GM12878 (cell line): ENCODE measurements around the gene LRIG3. TPM values are rescaled to one million over a fixed set of nuclear protein-coding genes. Genes with fewer than 3 reads are reported as not detected.

Experiments used
- ATAC-seq: fragments of 200-7000 bp; cut with Tn5 transposase; 3 replicates; pipeline ENCODE4 v1.9.1; 2020; ENCODE audit warnings: mild to moderate bottlenecking, moderate library complexity
- BruUV-seq: library from RNA; stranded (reverse); fragments of 400-500 nt; replicated peaks from 2 replicates; lab custom pipeline; 2021; lab: Mats Ljungman, UMichigan
- CTCF ChIA-PET: fragments of 300-600 bp; sonication (Branson Sonifier 250); formaldehyde crosslinking; extraction: SDS; loops from one replicate; lab custom pipeline; 2021; ENCODE audit warnings: inconsistent platforms; lab: Yijun Ruan, JAX
- POLR2A ChIA-PET: fragments of 350-600 bp; formaldehyde crosslinking; extraction: SDS; loops from one replicate; lab custom pipeline; 2021; ENCODE audit warnings: inconsistent platforms; lab: Charles Lee
- RAD21 ChIA-PET: fragments of 300-600 bp; sonication (Branson Sonifier 250); formaldehyde crosslinking; loops from one replicate; lab custom pipeline; 2023; ENCODE audit warnings: antibody characterized with exemption; ENCODE audit not compliant: unreplicated experiment; lab: Charles Lee
- SMC1A ChIA-PET: fragments of 300-600 bp; sonication (Branson Sonifier 250); formaldehyde crosslinking; loops from one replicate; lab custom pipeline; 2023; ENCODE audit not compliant: unreplicated experiment, uncharacterized antibody; lab: Charles Lee
- DNase-seq: peaks from one replicate; pipeline ENCODE4 v3.0.0-alpha.2; 2011; ENCODE audit warnings: low read depth, low spot score
- FAIRE-seq: peaks from 3 replicates; lab custom pipeline; 2011; peaks lifted over from hg19 to GRCh38; lab: Jason Lieb, UNC
- H2AFZ ChIP-seq: 2 replicates; pipeline ENCODE4 v1.6.0; 2011; ENCODE audit warnings: low read depth, low read length, control low read depth; ENCODE audit not compliant: control insufficient read depth
- H3K27ac ChIP-seq: 2 replicates; pipeline ENCODE4 v1.5.1; 2011; ENCODE audit warnings: control low read depth; ENCODE audit not compliant: control insufficient read depth, insufficient read depth
- H3K27me3 ChIP-seq, 2 experiments: replicated peaks in 1 of 2; 2 replicates each; pipeline versions ENCODE4 v1.6.0 to v1.6.1; 2011; ENCODE audit warnings: low read length in 1 of 2; ENCODE audit not compliant: control insufficient read depth in 2 of 2, insufficient read depth in 2 of 2
- H3K36me3 ChIP-seq, 2 experiments: 2 replicates each; pipeline ENCODE4 v1.5.1; 2011; ENCODE audit warnings: low read length in 1 of 2; ENCODE audit not compliant: control insufficient read depth in 2 of 2, insufficient read depth in 2 of 2
- H3K4me1 ChIP-seq: 2 replicates; pipeline ENCODE4 v1.6.1; 2011; ENCODE audit warnings: mild to moderate bottlenecking, low read length, moderate library complexity, mixed read lengths; ENCODE audit not compliant: control insufficient read depth, insufficient read depth
- H3K4me2 ChIP-seq: 2 replicates; pipeline ENCODE4 v1.6.0; 2011; ENCODE audit warnings: control low read depth; ENCODE audit not compliant: control insufficient read depth, insufficient read depth
- H3K4me3 ChIP-seq: fragments of 200-600 bp; sonication (generic); 2 replicates; pipeline ENCODE4 v1.5.1; 2016
- H3K79me2 ChIP-seq: 2 replicates; pipeline ENCODE4 v1.6.0; 2011; ENCODE audit warnings: low read length; ENCODE audit not compliant: control insufficient read depth, insufficient read depth
- H3K9ac ChIP-seq: 2 replicates; pipeline ENCODE4 v1.8.0; 2011; ENCODE audit warnings: low read length, control low read depth, mixed read lengths; ENCODE audit not compliant: control insufficient read depth, insufficient read depth
- H3K9me3 ChIP-seq: replicated peaks from 3 replicates; pipeline ENCODE4 v1.5.1; 2011; ENCODE audit warnings: mild to moderate bottlenecking, low read length; ENCODE audit not compliant: control insufficient read depth, insufficient read depth
- H4K20me1 ChIP-seq: 2 replicates; pipeline ENCODE4 v1.6.0; 2011; ENCODE audit not compliant: control insufficient read depth, insufficient read depth
- ATF2 ChIP-seq: IDR thresholded peaks from 2 replicates; pipeline ENCODE4 v1.6.1; 2012; ENCODE audit warnings: low read length, inconsistent platforms
- ATF3 ChIP-seq: IDR thresholded peaks from 2 replicates; pipeline ENCODE4 v1.6.1; 2011; ENCODE audit warnings: low read depth, mild to moderate bottlenecking, low read length, moderate library complexity, borderline replicate concordance; ENCODE audit errors: extremely low read depth
- ATF7 ChIP-seq: fragments of 450-650 bp; IDR thresholded peaks from 2 replicates; pipeline ENCODE4 v1.6.1; 2016; ENCODE audit warnings: low read depth, mild to moderate bottlenecking
- CHD2 ChIP-seq: IDR thresholded peaks from 2 replicates; pipeline ENCODE4 v1.6.1; 2011; ENCODE audit warnings: low read depth, low read length, improper control_type of control experiment, borderline replicate concordance
- LARP7 ChIP-seq: fragments of 450-650 bp; IDR thresholded peaks from 2 replicates; pipeline ENCODE4 v1.6.1; 2017; ENCODE audit warnings: mild to moderate bottlenecking
- POLR2A ChIP-seq: IDR thresholded peaks from 2 replicates; pipeline ENCODE4 v1.6.1; 2011; ENCODE audit warnings: low read depth, mild to moderate bottlenecking, low read length
- RAD21 ChIP-seq: IDR thresholded peaks from 2 replicates; pipeline ENCODE4 v1.6.1; 2011; ENCODE audit warnings: mild to moderate bottlenecking, low read depth, low read length, moderate library complexity; ENCODE audit not compliant: insufficient read depth
- RELB ChIP-seq: fragments of 450-650 bp; IDR thresholded peaks from 2 replicates; pipeline ENCODE4 v1.6.1; 2017; ENCODE audit warnings: low read depth, mild to moderate bottlenecking, moderate library complexity
- SMARCA5 ChIP-seq: fragments of 450-650 bp; IDR thresholded peaks from 2 replicates; pipeline ENCODE4 v1.6.1; 2017; ENCODE audit warnings: mild to moderate bottlenecking
- SMC3 ChIP-seq: IDR thresholded peaks from 2 replicates; pipeline ENCODE4 v1.6.1; 2011; ENCODE audit warnings: low read length, improper control_type of control experiment, borderline replicate concordance
- TARDBP ChIP-seq: IDR thresholded peaks from 2 replicates; pipeline ENCODE4 v1.6.1; 2016; ENCODE audit warnings: borderline replicate concordance
- TCF7 ChIP-seq: IDR thresholded peaks from 2 replicates; pipeline ENCODE4 v1.6.1; 2014; ENCODE audit warnings: antibody characterized with exemption, borderline replicate concordance
- ZNF207 ChIP-seq: fragments of 450-650 bp; IDR thresholded peaks from 2 replicates; pipeline ENCODE4 v1.6.1; 2014; ENCODE audit warnings: antibody characterized with exemption, mild to moderate bottlenecking, borderline replicate concordance
- ZNF24 ChIP-seq: fragments of 450-650 bp; IDR thresholded peaks from 2 replicates; pipeline ENCODE4 v1.6.1; 2017; ENCODE audit warnings: antibody characterized with exemption, mild to moderate bottlenecking
- WGBS: methylation state at CpG from one replicate; pipeline ENCODE4 v1.1.6; 2016; ENCODE audit warnings: low lambda C conversion rate; ENCODE audit not compliant: insufficient replicate concordance, insufficient coverage; ENCODE audit errors: missing lambda C conversion rate; 5-methylcytosine and 5-hydroxymethylcytosine counted together
- in situ Hi-C: fragments of 300-500 bp; cut with MboI; formaldehyde crosslinking; loops from 9 replicates; pipeline ENCODE4 v1.14.3; 2018; ENCODE audit warnings: mixed read lengths
- intact Hi-C: fragments of 100-400 bp; cut with micrococcal nuclease; formaldehyde crosslinking; loops from one replicate; pipeline ENCODE4 v1.14.2; 2022; ENCODE audit not compliant: unreplicated experiment
- polyA plus RNA-seq, 11 experiments: library from polyadenylated mRNA; depleted of rRNA in 4 of 11; unstranded in 6 of 11; stranded (reverse) in 5 of 11; fragments of >200 nt; fragmentation: Nextera tagmentation in 4 of 11; fragmentation: Illumina TruSeq in 1 of 11; extraction: Ambion mirVana in 4 of 11; extraction: Trizol in 1 of 11; gene quantifications; 1 replicate in 1 of 11; 2 replicates in 10 of 11; pipeline versions ENCODE4 v1.2.1 to v1.2.3, GENCODE V29; 2011 to 2016; ENCODE audit warnings: inconsistent platforms in 2 of 11, missing spikeins in 2 of 11, low read depth in 1 of 11
- total RNA-seq, 4 experiments: library from RNA; depleted of rRNA in 3 of 4; stranded (reverse); fragments of >200 nt in 3 of 4; fragmentation: Illumina TruSeq in 1 of 4; extraction: Trizol in 1 of 4; gene quantifications; 2 replicates each; pipeline versions ENCODE4 v1.2.1 to v1.2.3, GENCODE V29; 2013 to 2021
- TF ChIP-seq, protein P1 (sequence below): fragments of 450-650 bp; formaldehyde crosslinking; IDR thresholded peaks from 2 replicates; pipeline ENCODE4 v1.5.0; 2022; ENCODE audit warnings: mild to moderate bottlenecking, missing genetic modification characterization

LRIG3 gene
- total and polyA plus RNA-seq, 10 of the 15 experiments (the other 5 are each of a cell fraction or from before 2014, with no cell fraction given), result 0.95 to 8.5 (median 5.0) TPM

DNA sequence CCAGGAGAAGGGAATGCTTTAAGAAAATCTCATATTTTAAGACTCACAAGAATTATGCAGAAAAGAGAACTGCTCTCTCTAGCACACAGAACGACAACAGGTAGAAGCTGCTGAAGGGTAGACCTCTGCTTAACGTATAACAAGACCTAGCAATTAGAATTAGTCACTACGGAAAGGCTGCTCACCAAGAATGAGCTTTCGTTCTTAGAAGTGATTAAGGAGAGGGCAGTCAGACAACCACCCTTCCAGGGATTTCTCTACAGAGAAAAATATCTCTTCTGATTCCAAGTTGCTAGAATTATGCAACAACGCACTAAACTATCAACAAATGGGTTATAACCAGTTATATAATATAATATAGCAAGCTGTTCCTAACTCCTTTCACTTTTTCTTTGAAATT is 18.6 kb downstream of the LRIG3 start:
- no TSS peak for BruUV-seq
- TF ChIP-seq RELB (no peak), CHD2 (no peak), ATF3 (no peak), TCF7 (no peak), ZNF207 (no peak), LARP7 (no peak), SMC3 (no peak), TARDBP (no peak), POLR2A (no peak), RAD21 (no peak), ZNF24 (no peak), ATF2 (no peak), SMARCA5 (no peak), ATF7 (no peak)
- TF ChIP-seq, protein P1, sequence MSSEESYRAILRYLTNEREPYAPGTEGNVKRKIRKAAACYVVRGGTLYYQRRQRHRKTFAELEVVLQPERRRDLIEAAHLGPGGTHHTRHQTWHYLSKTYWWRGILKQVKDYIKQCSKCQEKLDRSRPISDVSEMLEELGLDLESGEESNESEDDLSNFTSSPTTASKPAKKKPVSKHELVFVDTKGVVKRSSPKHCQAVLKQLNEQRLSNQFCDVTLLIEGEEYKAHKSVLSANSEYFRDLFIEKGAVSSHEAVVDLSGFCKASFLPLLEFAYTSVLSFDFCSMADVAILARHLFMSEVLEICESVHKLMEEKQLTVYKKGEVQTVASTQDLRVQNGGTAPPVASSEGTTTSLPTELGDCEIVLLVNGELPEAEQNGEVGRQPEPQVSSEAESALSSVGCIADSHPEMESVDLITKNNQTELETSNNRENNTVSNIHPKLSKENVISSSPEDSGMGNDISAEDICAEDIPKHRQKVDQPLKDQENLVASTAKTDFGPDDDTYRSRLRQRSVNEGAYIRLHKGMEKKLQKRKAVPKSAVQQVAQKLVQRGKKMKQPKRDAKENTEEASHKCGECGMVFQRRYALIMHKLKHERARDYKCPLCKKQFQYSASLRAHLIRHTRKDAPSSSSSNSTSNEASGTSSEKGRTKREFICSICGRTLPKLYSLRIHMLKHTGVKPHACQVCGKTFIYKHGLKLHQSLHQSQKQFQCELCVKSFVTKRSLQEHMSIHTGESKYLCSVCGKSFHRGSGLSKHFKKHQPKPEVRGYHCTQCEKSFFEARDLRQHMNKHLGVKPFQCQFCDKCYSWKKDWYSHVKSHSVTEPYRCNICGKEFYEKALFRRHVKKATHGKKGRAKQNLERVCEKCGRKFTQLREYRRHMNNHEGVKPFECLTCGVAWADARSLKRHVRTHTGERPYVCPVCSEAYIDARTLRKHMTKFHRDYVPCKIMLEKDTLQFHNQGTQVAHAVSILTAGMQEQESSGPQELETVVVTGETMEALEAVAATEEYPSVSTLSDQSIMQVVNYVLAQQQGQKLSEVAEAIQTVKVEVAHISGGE, result no peak
- no peak for FAIRE-seq

More for the DNA sequence above, 18.6 kb downstream of the LRIG3 start:
- H3K36me3 ChIP-seq, result no peaks in the 10 kb centered on the region
- no peak for DNase-seq
- ChIA-PET CTCF (no interaction called here), RAD21 (no interaction called here), SMC1A (no interaction called here), POLR2A (no interaction called here)
- 15% methylated on average over 5 of the region's 5 CpGs for WGBS
- H3K79me2 ChIP-seq, result no peaks in the 10 kb centered on the region
- ATAC-seq, result no peak
- no peaks in the 10 kb centered on the region for H3K27me3 ChIP-seq
- intact Hi-C loops, result no loop called here
- no peak overlapping the region for H3K4me3 ChIP-seq
- no peaks in the 10 kb centered on the region for H3K9me3 ChIP-seq
- in situ Hi-C loops, result no loop called here
- H3K4me1 ChIP-seq, result no peaks in the 10 kb centered on the region
- H2AFZ ChIP-seq, result no peak overlapping the region
- H3K9ac ChIP-seq, result no peak overlapping the region
- no peak overlapping the region for H3K4me2 ChIP-seq
- H4K20me1 ChIP-seq, result no peaks in the 10 kb centered on the region
- H3K27ac ChIP-seq, result no peak overlapping the region
